H1 (cell line): Measurements from ENCODE around the gene PPP1R14B. TPM values are rescaled to one million over a fixed set of nuclear protein-coding genes. Genes with fewer than 3 reads are reported as not detected.

ENCODE experiments used
- POLR2A ChIP-seq, 2 experiments: IDR thresholded peaks; 1 replicate in 1 of 2; 2 replicates in 1 of 2; pipeline ENCODE4 v1.6.1; 2011; ENCODE audit warnings: low read depth in 2 of 2, low read length in 2 of 2, mild to moderate bottlenecking in 2 of 2; ENCODE audit errors: control extremely low read depth in 1 of 2
- SP1 ChIP-seq: IDR thresholded peaks from 2 replicates; pipeline ENCODE4 v1.6.1; 2011; ENCODE audit warnings: low read depth, low read length
- SP2 ChIP-seq: IDR thresholded peaks from 2 replicates; pipeline ENCODE4 v1.6.1; 2012; ENCODE audit warnings: mild to moderate bottlenecking, low read length, inconsistent platforms
- TAF1 ChIP-seq: IDR thresholded peaks from 2 replicates; pipeline ENCODE4 v1.6.1; 2011; ENCODE audit warnings: mild to moderate bottlenecking, low read depth, low read length
- TBP ChIP-seq: IDR thresholded peaks from 2 replicates; pipeline ENCODE4 v1.6.1; 2011; ENCODE audit warnings: low read depth, low read length, improper control_type of control experiment
- YY1 ChIP-seq: IDR thresholded peaks from 2 replicates; pipeline ENCODE4 v1.6.1; 2011; ENCODE audit warnings: low read depth, mild to moderate bottlenecking, low read length
- polyA plus RNA-seq, 7 experiments: library from polyadenylated mRNA; depleted of rRNA in 3 of 7; stranded (reverse) in 5 of 7; unstranded in 2 of 7; fragments of >200 nt in 5 of 7; fragments of 200-250 nt in 2 of 7; gene quantifications; 1 replicate in 5 of 7; 2 replicates in 1 of 7; 4 replicates in 1 of 7; pipeline versions ENCODE4 v1.2.1 to v1.2.3, GENCODE V29; 2011 to 2013; ENCODE audit warnings: missing spikeins in 2 of 7, mixed read lengths in 2 of 7
- total RNA-seq: library from RNA; stranded (reverse); fragmentation: NEBNext Ultra II Directional; extraction: Animal tissue kit (Norgen Biotek cat#: 25700); gene quantifications from 2 replicates; pipeline ENCODE4 v1.2.1, GENCODE V29; 2021
- TF ChIP-seq, protein P1 (sequence below): fragments of 300-600 bp; sonication (generic); IDR thresholded peaks from 2 replicates; pipeline ENCODE4 v1.7.1; 2012; ENCODE audit warnings: low read length, moderate library complexity, mild to moderate bottlenecking, inconsistent platforms; ENCODE audit not compliant: insufficient replicate concordance

PPP1R14B gene
- total and polyA plus RNA-seq, 2 of the 8 experiments (the other 6 are each of a cell fraction or from before 2014, with no cell fraction given), result 265 to 419 TPM

DNA sequence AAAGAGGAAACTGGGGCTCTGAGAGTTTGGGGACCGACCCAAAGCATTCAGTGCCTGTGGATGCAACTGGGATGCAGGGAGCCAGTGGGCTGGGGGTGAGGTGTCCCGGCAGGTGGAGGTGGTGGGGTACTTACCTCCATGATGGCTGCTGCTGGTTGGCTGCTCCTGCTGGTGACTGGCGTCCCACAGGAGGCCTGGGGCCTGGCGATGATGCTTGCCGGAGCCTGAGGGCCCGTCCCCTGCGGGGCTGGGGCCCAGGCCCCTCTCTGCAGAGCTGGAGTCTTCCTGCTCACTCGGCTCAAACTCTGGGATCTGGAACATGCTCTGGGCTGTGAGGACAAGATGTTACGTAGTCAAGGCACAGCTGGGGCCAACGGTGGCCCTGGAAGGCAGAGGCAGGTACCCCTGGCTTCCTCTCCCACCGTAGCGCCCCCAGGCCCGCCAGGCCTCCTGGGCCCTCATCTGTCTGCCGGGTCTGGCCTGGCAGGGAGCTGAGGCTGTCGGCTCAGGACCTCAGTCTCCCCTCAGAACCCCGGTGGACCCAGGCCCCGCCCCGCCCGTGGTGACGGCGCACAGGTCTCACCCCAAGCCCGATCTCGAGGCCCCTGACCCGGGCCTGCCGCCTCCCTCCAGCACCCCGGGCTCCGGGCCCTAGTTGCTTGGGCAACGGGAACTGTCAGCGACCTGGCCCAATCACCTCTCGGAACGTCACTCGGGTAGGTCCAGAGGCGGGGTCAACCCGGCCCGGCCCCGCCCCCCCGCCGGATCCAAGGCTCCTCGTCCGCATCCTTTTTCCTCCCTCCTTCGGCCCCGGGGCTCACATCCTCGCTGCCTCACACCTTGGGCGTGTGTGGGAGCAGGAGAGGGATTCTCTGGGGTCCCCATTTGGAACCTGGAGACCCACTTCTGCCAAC is 37.6 kb upstream of the PPP1R14B start, which contains the start of gene BAD (continued):
- TF ChIP-seq, protein P1, sequence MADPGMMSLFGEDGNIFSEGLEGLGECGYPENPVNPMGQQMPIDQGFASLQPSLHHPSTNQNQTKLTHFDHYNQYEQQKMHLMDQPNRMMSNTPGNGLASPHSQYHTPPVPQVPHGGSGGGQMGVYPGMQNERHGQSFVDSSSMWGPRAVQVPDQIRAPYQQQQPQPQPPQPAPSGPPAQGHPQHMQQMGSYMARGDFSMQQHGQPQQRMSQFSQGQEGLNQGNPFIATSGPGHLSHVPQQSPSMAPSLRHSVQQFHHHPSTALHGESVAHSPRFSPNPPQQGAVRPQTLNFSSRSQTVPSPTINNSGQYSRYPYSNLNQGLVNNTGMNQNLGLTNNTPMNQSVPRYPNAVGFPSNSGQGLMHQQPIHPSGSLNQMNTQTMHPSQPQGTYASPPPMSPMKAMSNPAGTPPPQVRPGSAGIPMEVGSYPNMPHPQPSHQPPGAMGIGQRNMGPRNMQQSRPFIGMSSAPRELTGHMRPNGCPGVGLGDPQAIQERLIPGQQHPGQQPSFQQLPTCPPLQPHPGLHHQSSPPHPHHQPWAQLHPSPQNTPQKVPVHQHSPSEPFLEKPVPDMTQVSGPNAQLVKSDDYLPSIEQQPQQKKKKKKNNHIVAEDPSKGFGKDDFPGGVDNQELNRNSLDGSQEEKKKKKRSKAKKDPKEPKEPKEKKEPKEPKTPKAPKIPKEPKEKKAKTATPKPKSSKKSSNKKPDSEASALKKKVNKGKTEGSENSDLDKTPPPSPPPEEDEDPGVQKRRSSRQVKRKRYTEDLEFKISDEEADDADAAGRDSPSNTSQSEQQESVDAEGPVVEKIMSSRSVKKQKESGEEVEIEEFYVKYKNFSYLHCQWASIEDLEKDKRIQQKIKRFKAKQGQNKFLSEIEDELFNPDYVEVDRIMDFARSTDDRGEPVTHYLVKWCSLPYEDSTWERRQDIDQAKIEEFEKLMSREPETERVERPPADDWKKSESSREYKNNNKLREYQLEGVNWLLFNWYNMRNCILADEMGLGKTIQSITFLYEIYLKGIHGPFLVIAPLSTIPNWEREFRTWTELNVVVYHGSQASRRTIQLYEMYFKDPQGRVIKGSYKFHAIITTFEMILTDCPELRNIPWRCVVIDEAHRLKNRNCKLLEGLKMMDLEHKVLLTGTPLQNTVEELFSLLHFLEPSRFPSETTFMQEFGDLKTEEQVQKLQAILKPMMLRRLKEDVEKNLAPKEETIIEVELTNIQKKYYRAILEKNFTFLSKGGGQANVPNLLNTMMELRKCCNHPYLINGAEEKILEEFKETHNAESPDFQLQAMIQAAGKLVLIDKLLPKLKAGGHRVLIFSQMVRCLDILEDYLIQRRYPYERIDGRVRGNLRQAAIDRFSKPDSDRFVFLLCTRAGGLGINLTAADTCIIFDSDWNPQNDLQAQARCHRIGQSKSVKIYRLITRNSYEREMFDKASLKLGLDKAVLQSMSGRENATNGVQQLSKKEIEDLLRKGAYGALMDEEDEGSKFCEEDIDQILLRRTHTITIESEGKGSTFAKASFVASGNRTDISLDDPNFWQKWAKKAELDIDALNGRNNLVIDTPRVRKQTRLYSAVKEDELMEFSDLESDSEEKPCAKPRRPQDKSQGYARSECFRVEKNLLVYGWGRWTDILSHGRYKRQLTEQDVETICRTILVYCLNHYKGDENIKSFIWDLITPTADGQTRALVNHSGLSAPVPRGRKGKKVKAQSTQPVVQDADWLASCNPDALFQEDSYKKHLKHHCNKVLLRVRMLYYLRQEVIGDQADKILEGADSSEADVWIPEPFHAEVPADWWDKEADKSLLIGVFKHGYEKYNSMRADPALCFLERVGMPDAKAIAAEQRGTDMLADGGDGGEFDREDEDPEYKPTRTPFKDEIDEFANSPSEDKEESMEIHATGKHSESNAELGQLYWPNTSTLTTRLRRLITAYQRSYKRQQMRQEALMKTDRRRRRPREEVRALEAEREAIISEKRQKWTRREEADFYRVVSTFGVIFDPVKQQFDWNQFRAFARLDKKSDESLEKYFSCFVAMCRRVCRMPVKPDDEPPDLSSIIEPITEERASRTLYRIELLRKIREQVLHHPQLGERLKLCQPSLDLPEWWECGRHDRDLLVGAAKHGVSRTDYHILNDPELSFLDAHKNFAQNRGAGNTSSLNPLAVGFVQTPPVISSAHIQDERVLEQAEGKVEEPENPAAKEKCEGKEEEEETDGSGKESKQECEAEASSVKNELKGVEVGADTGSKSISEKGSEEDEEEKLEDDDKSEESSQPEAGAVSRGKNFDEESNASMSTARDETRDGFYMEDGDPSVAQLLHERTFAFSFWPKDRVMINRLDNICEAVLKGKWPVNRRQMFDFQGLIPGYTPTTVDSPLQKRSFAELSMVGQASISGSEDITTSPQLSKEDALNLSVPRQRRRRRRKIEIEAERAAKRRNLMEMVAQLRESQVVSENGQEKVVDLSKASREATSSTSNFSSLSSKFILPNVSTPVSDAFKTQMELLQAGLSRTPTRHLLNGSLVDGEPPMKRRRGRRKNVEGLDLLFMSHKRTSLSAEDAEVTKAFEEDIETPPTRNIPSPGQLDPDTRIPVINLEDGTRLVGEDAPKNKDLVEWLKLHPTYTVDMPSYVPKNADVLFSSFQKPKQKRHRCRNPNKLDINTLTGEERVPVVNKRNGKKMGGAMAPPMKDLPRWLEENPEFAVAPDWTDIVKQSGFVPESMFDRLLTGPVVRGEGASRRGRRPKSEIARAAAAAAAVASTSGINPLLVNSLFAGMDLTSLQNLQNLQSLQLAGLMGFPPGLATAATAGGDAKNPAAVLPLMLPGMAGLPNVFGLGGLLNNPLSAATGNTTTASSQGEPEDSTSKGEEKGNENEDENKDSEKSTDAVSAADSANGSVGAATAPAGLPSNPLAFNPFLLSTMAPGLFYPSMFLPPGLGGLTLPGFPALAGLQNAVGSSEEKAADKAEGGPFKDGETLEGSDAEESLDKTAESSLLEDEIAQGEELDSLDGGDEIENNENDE, result no peak
- TF ChIP-seq SP2 (peak; percentile 39; the same call in 1 of the 2 replicates), TBP (peak; percentile 52; the same call in 1 of the 2 replicates), TAF1 (peak; percentile 61; the same call in 1 of the 2 replicates), YY1 (0 out of 2 replicates have a peak, but pooled peaks have one; percentile 30), POLR2A (IDR thresholded peaks at IDR 0.05; ENCODE audit: control extremely low read depth in 1 of 2, low read depth in 2 of 2, low read length in 2 of 2) (peak in 1 of 2 experiments; percentile 25; a peak in 1 of 3 replicates), SP1 (peak; percentile 89)
- TF ChIP-seq, all 59 proteins: peak for 8
